WTC11 (cell line): Measurements from ENCODE around the gene ATXN7. TPM values are rescaled to one million over a fixed set of nuclear protein-coding genes. Genes with fewer than 3 reads are reported as not detected.

Experiments used
- ATAC-seq: fragments of 200-7000 bp; cut with Tn5 transposase; 2 replicates; pipeline ENCODE4 v1.10.0; 2021; ENCODE audit warnings: mild to moderate bottlenecking, moderate library complexity
- CTCF ChIA-PET: fragments of 300-600 bp; sonication (Branson Sonifier 250); formaldehyde crosslinking; loops from one replicate; lab custom pipeline; 2021; ENCODE audit warnings: antibody characterized with exemption; lab: Charles Lee
- POLR2A ChIA-PET: fragments of 350-600 bp; sonication (Branson Sonifier 250); formaldehyde crosslinking; loops from one replicate; lab custom pipeline; 2021; ENCODE audit warnings: antibody characterized with exemption; lab: Charles Lee
- DNase-seq: peaks from one replicate; pipeline ENCODE4 v3.0.0; 2021; ENCODE audit warnings: low spot score
- H3K27ac Mint-ChIP-seq: 2 replicates; pipeline ENCODE4 v1.8.0; 2021; ENCODE audit warnings: mixed read lengths
- H3K27me3 Mint-ChIP-seq: 2 replicates; pipeline ENCODE4 v1.8.0; 2021; ENCODE audit warnings: low read depth, mild to moderate bottlenecking, moderate library complexity, mixed read lengths
- H3K36me3 Mint-ChIP-seq: 2 replicates; pipeline ENCODE4 v1.8.0; 2021; ENCODE audit warnings: mixed read lengths
- H3K4me1 Mint-ChIP-seq: 2 replicates; pipeline ENCODE4 v1.8.0; 2022; ENCODE audit warnings: mixed read lengths
- H3K4me3 Mint-ChIP-seq: 2 replicates; pipeline ENCODE4 v1.8.0; 2021; ENCODE audit warnings: mild to moderate bottlenecking, moderate library complexity, mixed read lengths
- H3K9me3 Mint-ChIP-seq: 2 replicates; pipeline ENCODE4 v1.8.0; 2021; ENCODE audit warnings: mixed read lengths
- ATF1 ChIP-seq: sonication (generic); formaldehyde crosslinking; IDR thresholded peaks from 2 replicates; pipeline ENCODE4 v1.8.1; 2023; ENCODE audit warnings: mild to moderate bottlenecking, moderate library complexity, missing genetic modification reagents
- CDX4 ChIP-seq: fragments of 250-450 bp; sonication (Bioruptor Pico); IDR thresholded peaks from 2 replicates; pipeline ENCODE4 v1.9.0; 2021; ENCODE audit warnings: moderate library complexity, mild to moderate bottlenecking, inconsistent platforms, borderline replicate concordance
- CREB1 ChIP-seq: sonication (generic); formaldehyde crosslinking; IDR thresholded peaks from 2 replicates; pipeline ENCODE4 v1.8.0; 2023; ENCODE audit warnings: mild to moderate bottlenecking, missing genetic modification reagents
- ELF4 ChIP-seq: sonication (generic); formaldehyde crosslinking; IDR thresholded peaks from 2 replicates; pipeline ENCODE4 v1.8.1; 2022; ENCODE audit warnings: low read depth, mild to moderate bottlenecking, moderate library complexity, missing genetic modification reagents
- ETV6 ChIP-seq: sonication (generic); formaldehyde crosslinking; IDR thresholded peaks from 2 replicates; pipeline ENCODE4 v1.8.1; 2022; ENCODE audit warnings: mild to moderate bottlenecking, missing genetic modification reagents
- GABPB1 ChIP-seq: sonication (generic); formaldehyde crosslinking; IDR thresholded peaks from 2 replicates; pipeline ENCODE4 v1.8.1; 2023; ENCODE audit warnings: mild to moderate bottlenecking, missing genetic modification reagents
- JUN ChIP-seq: sonication (generic); formaldehyde crosslinking; IDR thresholded peaks from 2 replicates; pipeline ENCODE4 v1.8.0; 2023; ENCODE audit warnings: mild to moderate bottlenecking, missing genetic modification reagents
- KAT7 ChIP-seq: sonication (generic); formaldehyde crosslinking; IDR thresholded peaks from 2 replicates; pipeline ENCODE4 v1.8.1; 2023; ENCODE audit warnings: missing genetic modification reagents, mild to moderate bottlenecking, borderline replicate concordance
- MXD4 ChIP-seq: fragments of 250-450 bp; sonication (Bioruptor Pico); IDR thresholded peaks from 2 replicates; pipeline ENCODE4 v1.8.0; 2021; ENCODE audit warnings: mild to moderate bottlenecking, moderate library complexity, borderline replicate concordance
- SP1 ChIP-seq: sonication (generic); formaldehyde crosslinking; conservative IDR thresholded peaks from 2 replicates; pipeline ENCODE4 v1.8.1; 2022; ENCODE audit warnings: missing genetic modification reagents
- TCF7 ChIP-seq: sonication (generic); formaldehyde crosslinking; IDR thresholded peaks from 2 replicates; pipeline ENCODE4 v1.8.0; 2022; ENCODE audit warnings: mild to moderate bottlenecking, low read depth, missing genetic modification reagents, moderate library complexity
- ZNF416 ChIP-seq: fragments of 250-450 bp; sonication (Bioruptor Pico); IDR thresholded peaks from 2 replicates; pipeline ENCODE4 v1.9.0; 2021; ENCODE audit warnings: mild to moderate bottlenecking, inconsistent platforms
- total RNA-seq: library from RNA; stranded (reverse); gene quantifications from 3 replicates; pipeline ENCODE4 v1.2.3, GENCODE V29; 2021
- TF ChIP-seq, protein P1 (sequence below): sonication (generic); formaldehyde crosslinking; IDR thresholded peaks from 2 replicates; pipeline ENCODE4 v1.8.1; 2023; ENCODE audit warnings: mild to moderate bottlenecking, missing genetic modification reagents, moderate library complexity
- TF ChIP-seq, protein P2 (sequence below): fragments of 250-450 bp; sonication (Bioruptor Pico); IDR thresholded peaks from 2 replicates; pipeline ENCODE4 v1.9.0; 2021; ENCODE audit warnings: mild to moderate bottlenecking
- TF ChIP-seq, protein P3 (sequence below): sonication (generic); formaldehyde crosslinking; IDR thresholded peaks from 2 replicates; pipeline ENCODE4 v1.8.1; 2023; ENCODE audit warnings: mild to moderate bottlenecking, missing genetic modification reagents, moderate library complexity
- TF ChIP-seq, protein P4 (sequence below): fragments of 250-450 bp; sonication (Bioruptor Pico); conservative IDR thresholded peaks from 2 replicates; pipeline ENCODE4 v1.9.0; 2021; ENCODE audit warnings: mild to moderate bottlenecking
- TF ChIP-seq, protein P5 (sequence below): fragments of 250-450 bp; sonication (Bioruptor Pico); IDR thresholded peaks from 2 replicates; pipeline ENCODE4 v1.8.0; 2021; ENCODE audit warnings: mild to moderate bottlenecking

The ATXN7 gene
- total RNA-seq, 1 experiment from 2014 or later: 11.7 TPM

- TF ChIP-seq MXD4 (CRISPR knock-in tag) (no peak), KAT7 (CRISPR knock-in tag) (no peak), JUN (CRISPR knock-in tag) (no peak), ELF4 (no peak), SP1 (no peak), ATF1 (no peak), ZNF416 (CRISPR knock-in tag) (no peak), CREB1 (CRISPR knock-in tag) (no peak), CDX4 (CRISPR knock-in tag) (no peak)
- TF ChIP-seq, protein P1, sequence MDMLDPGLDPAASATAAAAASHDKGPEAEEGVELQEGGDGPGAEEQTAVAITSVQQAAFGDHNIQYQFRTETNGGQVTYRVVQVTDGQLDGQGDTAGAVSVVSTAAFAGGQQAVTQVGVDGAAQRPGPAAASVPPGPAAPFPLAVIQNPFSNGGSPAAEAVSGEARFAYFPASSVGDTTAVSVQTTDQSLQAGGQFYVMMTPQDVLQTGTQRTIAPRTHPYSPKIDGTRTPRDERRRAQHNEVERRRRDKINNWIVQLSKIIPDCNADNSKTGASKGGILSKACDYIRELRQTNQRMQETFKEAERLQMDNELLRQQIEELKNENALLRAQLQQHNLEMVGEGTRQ (CRISPR knock-in tag): no peak
Measured at GRCh38 chr3:63966871-63967270, 103.2 kb downstream of the ATXN7 start (continued).

DNA sequence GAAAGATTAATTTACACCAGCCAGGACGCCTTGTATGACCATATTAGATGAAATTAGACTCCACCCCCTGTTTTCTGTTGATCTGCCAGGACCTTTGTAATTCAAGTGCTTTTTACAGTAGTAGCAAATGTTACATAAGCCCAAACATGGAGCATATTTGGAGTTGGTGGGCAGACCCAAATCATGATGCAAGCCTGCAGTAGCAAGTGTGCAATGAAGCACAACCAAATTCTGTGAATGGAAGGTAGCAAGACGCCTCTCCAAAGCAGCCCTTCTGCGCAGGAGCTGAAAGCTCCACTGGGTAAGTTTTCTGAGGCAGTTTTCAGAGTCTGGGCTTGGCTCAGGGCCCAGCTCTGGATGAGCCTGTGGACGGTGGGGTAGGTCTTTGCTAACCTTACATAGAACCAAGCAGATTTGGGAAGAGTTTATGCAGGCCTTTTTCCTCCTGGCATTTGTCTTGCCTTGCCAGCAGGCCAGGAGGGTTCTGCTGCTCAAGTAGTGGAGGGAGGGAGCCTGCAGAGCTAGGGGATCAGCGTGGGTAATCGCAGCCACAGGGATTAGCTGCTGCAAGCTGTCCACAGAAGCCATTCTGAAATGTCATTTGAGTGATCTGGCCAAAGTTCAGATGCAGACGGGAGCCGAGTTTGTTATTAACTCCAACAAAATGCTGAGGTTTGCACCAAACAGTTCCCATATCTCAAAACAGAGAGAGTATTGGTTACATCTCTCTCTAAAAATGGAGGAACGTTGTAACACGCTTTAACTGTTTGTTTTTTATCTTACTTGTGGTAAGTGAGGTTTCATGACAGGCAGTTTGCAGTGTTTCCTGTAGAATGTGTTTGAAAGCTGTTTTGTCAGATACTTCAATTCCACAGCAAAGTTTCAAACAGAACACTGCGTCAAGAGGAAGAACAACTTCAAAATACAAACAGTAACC is 104.3 kb downstream of the ATXN7 start:
- H3K27me3 Mint-ChIP-seq: no peaks in the 10 kb centered on the region
- DNase-seq (no peak), ATAC-seq (peak; percentile 29)
- H3K36me3 Mint-ChIP-seq: no peaks in the 10 kb centered on the region
- H3K27ac Mint-ChIP-seq: peak overlapping the region; percentile 36
- no peaks in the 10 kb centered on the region for H3K9me3 Mint-ChIP-seq
- ChIA-PET POLR2A (no interaction called here), CTCF (interaction anchor here (1.0 to 1.6 kb wide), 2 partner anchors 24 to 25 kb away, joined by 3 to 4 read pairs; no protein-coding TSS in a partner anchor)
- peak; percentile 77; the same call in 1 of the 2 replicates for TF ChIP-seq GABPB1
- TF ChIP-seq, protein P2, sequence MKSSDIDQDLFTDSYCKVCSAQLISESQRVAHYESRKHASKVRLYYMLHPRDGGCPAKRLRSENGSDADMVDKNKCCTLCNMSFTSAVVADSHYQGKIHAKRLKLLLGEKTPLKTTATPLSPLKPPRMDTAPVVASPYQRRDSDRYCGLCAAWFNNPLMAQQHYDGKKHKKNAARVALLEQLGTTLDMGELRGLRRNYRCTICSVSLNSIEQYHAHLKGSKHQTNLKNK (CRISPR knock-in tag): no peak
- H3K4me3 Mint-ChIP-seq: peak overlapping the region; percentile 22
- H3K4me1 Mint-ChIP-seq: peaks cover 90% of the 10 kb centered on the region

- TF ChIP-seq ETV6 (CRISPR knock-in tag) (no peak), TCF7 (CRISPR knock-in tag) (no peak)
- TF ChIP-seq, protein P3, sequence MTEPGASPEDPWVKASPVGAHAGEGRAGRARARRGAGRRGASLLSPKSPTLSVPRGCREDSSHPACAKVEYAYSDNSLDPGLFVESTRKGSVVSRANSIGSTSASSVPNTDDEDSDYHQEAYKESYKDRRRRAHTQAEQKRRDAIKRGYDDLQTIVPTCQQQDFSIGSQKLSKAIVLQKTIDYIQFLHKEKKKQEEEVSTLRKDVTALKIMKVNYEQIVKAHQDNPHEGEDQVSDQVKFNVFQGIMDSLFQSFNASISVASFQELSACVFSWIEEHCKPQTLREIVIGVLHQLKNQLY (CRISPR knock-in tag): no peak
- TF ChIP-seq, protein P4, sequence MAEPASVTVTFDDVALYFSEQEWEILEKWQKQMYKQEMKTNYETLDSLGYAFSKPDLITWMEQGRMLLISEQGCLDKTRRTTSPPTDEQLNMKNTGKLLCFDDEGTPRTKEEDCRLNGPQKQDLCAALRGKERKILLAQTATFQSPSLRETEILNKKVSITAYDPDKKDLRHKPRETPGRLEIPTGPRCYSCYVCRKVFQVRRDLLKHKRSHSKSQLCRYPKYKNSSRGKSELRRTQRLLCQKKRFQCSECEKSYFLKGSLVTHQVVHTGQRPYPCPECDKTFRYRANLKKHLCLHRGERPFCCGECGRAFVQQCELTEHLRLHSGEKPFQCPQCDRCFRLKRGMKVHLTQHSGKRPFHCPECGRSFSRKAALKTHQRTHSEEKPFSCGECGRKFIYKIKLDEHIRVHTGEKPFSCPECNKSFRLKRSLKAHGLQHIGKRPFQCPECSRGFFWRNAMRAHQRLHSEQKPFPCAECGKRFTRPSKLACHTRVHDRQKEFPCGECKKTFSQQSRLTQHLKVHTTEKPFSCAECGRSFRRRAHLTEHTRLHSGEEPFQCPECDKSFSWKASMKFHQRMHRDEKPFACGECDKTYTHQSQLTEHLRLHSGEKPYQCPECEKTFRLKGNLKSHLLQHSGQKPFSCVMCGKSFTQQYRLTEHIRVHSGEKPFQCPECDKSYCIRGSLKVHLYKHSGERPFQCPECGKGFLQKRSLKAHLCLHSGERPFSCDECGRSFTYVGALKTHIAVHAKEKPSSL: no peak
- TF ChIP-seq, protein P5, sequence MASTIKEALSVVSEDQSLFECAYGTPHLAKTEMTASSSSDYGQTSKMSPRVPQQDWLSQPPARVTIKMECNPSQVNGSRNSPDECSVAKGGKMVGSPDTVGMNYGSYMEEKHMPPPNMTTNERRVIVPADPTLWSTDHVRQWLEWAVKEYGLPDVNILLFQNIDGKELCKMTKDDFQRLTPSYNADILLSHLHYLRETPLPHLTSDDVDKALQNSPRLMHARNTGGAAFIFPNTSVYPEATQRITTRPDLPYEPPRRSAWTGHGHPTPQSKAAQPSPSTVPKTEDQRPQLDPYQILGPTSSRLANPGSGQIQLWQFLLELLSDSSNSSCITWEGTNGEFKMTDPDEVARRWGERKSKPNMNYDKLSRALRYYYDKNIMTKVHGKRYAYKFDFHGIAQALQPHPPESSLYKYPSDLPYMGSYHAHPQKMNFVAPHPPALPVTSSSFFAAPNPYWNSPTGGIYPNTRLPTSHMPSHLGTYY: no peak
- Mint-ChIP-seq H3K36me3 (no peaks in the 10 kb centered on the region), H3K27ac (peak overlapping the region; percentile 33), H3K4me1 (peaks cover 92% of the 10 kb centered on the region), H3K27me3 (no peaks in the 10 kb centered on the region), H3K4me3 (peak overlapping the region; percentile 22), H3K9me3 (no peaks in the 10 kb centered on the region)
- DNase-seq (no peak), ATAC-seq (no peak)
- CTCF ChIA-PET: interaction anchor here (0.6 to 1.6 kb wide), 2 partner anchors 10 to 24 kb away, joined by 3 to 4 read pairs; no protein-coding TSS in a partner anchor
- POLR2A ChIA-PET: no interaction called here
Measured at GRCh38 chr3:63968612-63969350, 105.1 kb downstream of the ATXN7 start.
